AG04450 (cell line): Measurements from ENCODE around the gene PAFAH1B1. TPM values are rescaled to one million over a fixed set of nuclear protein-coding genes. Genes with fewer than 3 reads are reported as not detected.

Experiments used
- CTCF ChIA-PET: fragments of 300-600, 350-600 bp; formaldehyde crosslinking; extraction: SDS; loops from one replicate; lab custom pipeline; 2022; ENCODE audit warnings: antibody characterized with exemption, inconsistent platforms; lab: Charles Lee
- POLR2A ChIA-PET: fragments of 350-600 bp; formaldehyde crosslinking; extraction: SDS; loops from one replicate; lab custom pipeline; 2021; ENCODE audit warnings: antibody characterized with exemption, inconsistent platforms; lab: Yijun Ruan, JAX
- DNase-seq: peaks from one replicate; pipeline ENCODE4 v3.0.0-alpha.2; 2011; ENCODE audit warnings: low read depth, low spot score
- H3K27ac ChIP-seq: one replicate; pipeline ENCODE4 v1.5.1; 2012; ENCODE audit warnings: low read depth, low read length, control low read depth
- H3K27me3 ChIP-seq: one replicate; pipeline ENCODE4 v1.6.0; 2012; ENCODE audit warnings: low read length; ENCODE audit not compliant: control insufficient read depth, insufficient read depth
- H3K4me3 ChIP-seq: 2 replicates; pipeline ENCODE4 v1.5.1; 2011; ENCODE audit warnings: mild to moderate bottlenecking, low read depth, low read length, control low read depth
- H3K9me3 ChIP-seq: 2 replicates; pipeline ENCODE4 v1.5.1; 2012; ENCODE audit warnings: low read length; ENCODE audit not compliant: control insufficient read depth, insufficient read depth
- polyA plus RNA-seq: library from polyadenylated mRNA; depleted of rRNA; stranded (reverse); fragments of >200 nt; gene quantifications from 2 replicates; pipeline ENCODE4 v1.2.3, GENCODE V29; 2011
- TF ChIP-seq, protein P1 (sequence below): IDR thresholded peaks from 2 replicates; pipeline ENCODE4 v1.5.1; 2011; ENCODE audit warnings: low read depth, low read length, control low read depth, inconsistent platforms

PAFAH1B1 gene
- polyA plus RNA-seq, 1 experiment: 111 TPM

DNA sequence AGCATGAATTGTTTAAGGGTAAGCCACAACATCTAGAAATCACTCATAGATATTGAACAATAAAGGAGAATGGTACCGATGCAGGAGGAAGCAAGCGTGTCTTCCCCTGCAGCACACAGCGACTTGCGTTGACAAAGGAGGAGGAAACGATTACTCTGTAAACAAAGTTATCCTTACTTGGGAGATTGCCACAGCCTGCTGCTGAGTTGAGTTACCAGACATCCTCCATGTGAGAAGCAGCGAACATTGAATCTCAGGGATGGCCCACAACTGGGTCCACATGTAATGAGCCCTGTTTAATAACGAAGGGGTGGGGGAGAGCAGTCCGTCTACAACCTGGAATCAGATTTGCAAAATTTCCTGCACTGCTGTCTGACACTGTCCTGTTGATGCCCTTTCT is 90.5 kb downstream of the PAFAH1B1 start:
- CTCF ChIA-PET: no interaction called here
- no peak overlapping the region for H3K27ac ChIP-seq
- H3K4me3 ChIP-seq: no peak overlapping the region
- peak; percentile 34 for DNase-seq
- no peaks in the 10 kb centered on the region for H3K27me3 ChIP-seq
- POLR2A ChIA-PET: no interaction called here
- no peaks in the 10 kb centered on the region for H3K9me3 ChIP-seq
- TF ChIP-seq, protein P1, sequence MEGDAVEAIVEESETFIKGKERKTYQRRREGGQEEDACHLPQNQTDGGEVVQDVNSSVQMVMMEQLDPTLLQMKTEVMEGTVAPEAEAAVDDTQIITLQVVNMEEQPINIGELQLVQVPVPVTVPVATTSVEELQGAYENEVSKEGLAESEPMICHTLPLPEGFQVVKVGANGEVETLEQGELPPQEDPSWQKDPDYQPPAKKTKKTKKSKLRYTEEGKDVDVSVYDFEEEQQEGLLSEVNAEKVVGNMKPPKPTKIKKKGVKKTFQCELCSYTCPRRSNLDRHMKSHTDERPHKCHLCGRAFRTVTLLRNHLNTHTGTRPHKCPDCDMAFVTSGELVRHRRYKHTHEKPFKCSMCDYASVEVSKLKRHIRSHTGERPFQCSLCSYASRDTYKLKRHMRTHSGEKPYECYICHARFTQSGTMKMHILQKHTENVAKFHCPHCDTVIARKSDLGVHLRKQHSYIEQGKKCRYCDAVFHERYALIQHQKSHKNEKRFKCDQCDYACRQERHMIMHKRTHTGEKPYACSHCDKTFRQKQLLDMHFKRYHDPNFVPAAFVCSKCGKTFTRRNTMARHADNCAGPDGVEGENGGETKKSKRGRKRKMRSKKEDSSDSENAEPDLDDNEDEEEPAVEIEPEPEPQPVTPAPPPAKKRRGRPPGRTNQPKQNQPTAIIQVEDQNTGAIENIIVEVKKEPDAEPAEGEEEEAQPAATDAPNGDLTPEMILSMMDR: no peak

GRCh38 chr17:2684549-2684948 is 91.1 kb downstream of the PAFAH1B1 start:
- POLR2A ChIA-PET: no interaction called here
- Histone ChIP-seq H3K4me3 (no peak overlapping the region), H3K27me3 (no peaks in the 10 kb centered on the region), H3K9me3 (no peaks in the 10 kb centered on the region), H3K27ac (no peak overlapping the region)
- DNase-seq: no peak
- TF ChIP-seq, protein P1: no peak
- CTCF ChIA-PET: interaction anchor here (0.8 to 1.6 kb wide), 3 partner anchors 9 to 302 kb away, joined by 3 to 4 read pairs (median 4); no protein-coding TSS in a partner anchor

DNA sequence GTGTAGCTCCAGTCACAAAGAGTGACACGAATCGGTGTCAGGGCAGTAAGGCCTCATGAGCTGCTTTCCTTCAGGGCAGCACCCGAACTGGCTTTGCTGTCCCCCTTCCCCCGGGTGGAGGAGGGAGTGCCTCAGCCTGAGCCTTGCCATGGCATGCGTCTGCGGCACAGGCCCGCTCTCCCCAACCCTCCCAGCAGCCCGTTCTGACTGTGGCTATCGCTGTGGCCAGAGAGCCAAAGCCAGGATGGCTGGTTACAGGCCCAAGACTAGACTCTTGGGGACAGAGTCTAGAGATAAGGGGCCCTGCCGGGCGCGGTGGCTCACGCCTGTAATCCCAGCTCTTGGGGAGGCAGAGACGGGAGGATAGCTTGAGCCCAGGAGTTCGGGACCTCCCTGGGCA is 92.2 kb downstream of the PAFAH1B1 start:
- Histone ChIP-seq H3K4me3 (no peak overlapping the region), H3K9me3 (no peaks in the 10 kb centered on the region; the same call in 1 of the 2 replicates), H3K27ac (peak overlapping the region; percentile 2), H3K27me3 (no peaks in the 10 kb centered on the region)
- TF ChIP-seq, protein P1: no peak
- DNase-seq: no peak
- CTCF ChIA-PET: interaction anchor here (1.1 to 1.6 kb wide), 3 partner anchors 10 to 303 kb away, joined by 4 to 5 read pairs (median 4); no protein-coding TSS in a partner anchor
- POLR2A ChIA-PET: interaction anchor here (1.3 kb wide), 1 partner anchor 10 kb away, joined by 4 read pairs; no protein-coding TSS in a partner anchor

DNA sequence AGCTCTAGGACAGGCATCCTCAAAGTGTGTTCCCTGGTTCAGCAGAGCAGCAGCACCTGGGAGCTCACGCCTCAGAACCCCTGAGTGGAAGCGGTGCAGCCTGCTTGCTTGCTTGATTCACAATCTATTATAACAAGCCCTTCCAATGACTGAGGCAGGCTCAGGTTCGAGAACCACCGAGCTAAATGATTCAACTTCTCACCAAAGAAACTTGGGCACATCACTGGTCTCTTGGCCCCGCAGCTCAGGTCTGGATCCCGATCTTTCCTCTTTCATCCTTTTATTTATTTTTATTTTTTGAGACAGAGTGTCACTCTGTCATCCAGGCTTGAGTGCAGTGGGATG is 93.6 kb downstream of the PAFAH1B1 start:
- peak overlapping the region; percentile 39 for H3K27ac ChIP-seq
- CTCF ChIA-PET: interaction anchor here (1.1 to 1.6 kb wide), 2 partner anchors 11 to 304 kb away, joined by 5 to 6 read pairs; no protein-coding TSS in a partner anchor

More for the DNA sequence above, 93.6 kb downstream of the PAFAH1B1 start:
- POLR2A ChIA-PET: interaction anchor here (1.3 kb wide), 1 partner anchor 8 kb away, joined by 4 read pairs; no protein-coding TSS in a partner anchor
- TF ChIP-seq, protein P1: no peak
- H3K4me3 ChIP-seq: no peak overlapping the region
- DNase-seq: no peak
- H3K27me3 ChIP-seq: no peaks in the 10 kb centered on the region
- no peaks in the 10 kb centered on the region; the same call in 1 of the 2 replicates for H3K9me3 ChIP-seq
